Effector memory CD8-positive, alpha-beta T cell (primary cell): ENCODE measurements around the gene RASGRF1.
A peak's percentile ranks its signal among the peaks of the same experiment; 100 is the strongest.

Experiments used
- ATAC-seq: fragments of 150-1000 bp; cut with Tn5 transposase; replicated peaks from 2 replicates; pipeline ENCODE4 v1.10.0; 2021; ENCODE audit warnings: mild to moderate bottlenecking, moderate library complexity
- DNase-seq, 3 experiments: peaks; one replicate each; pipeline ENCODE4 v3.0.0; 2021
- H3K27ac Mint-ChIP-seq, 2 donors: one replicate each; pipeline ENCODE4 v1.8.0; 2022; ENCODE audit warnings: mild to moderate bottlenecking in 2 of 2, mixed read lengths in 2 of 2, moderate library complexity in 2 of 2
- H3K27me3 Mint-ChIP-seq, 2 donors: one replicate each; pipeline ENCODE4 v1.8.0; 2022; ENCODE audit warnings: mixed read lengths in 2 of 2
- H3K36me3 Mint-ChIP-seq: one replicate; pipeline ENCODE4 v1.8.0; 2022; ENCODE audit warnings: mild to moderate bottlenecking, moderate library complexity, mixed read lengths; ENCODE audit not compliant: insufficient read depth
- H3K4me1 Mint-ChIP-seq, 2 donors: one replicate each; pipeline ENCODE4 v1.8.0; 2022; ENCODE audit warnings: low read depth in 2 of 2, mixed read lengths in 2 of 2
- H3K4me3 Mint-ChIP-seq, 2 donors: one replicate each; pipeline ENCODE4 v1.8.0; 2022; ENCODE audit warnings: mild to moderate bottlenecking in 2 of 2, mixed read lengths in 2 of 2, moderate library complexity in 2 of 2
- H3K9me3 Mint-ChIP-seq, 2 donors: one replicate each; pipeline ENCODE4 v1.8.0; 2022; ENCODE audit warnings: mixed read lengths in 2 of 2

The RASGRF1 gene

GRCh38 chr15:78987556-78988360, 102.8 kb downstream of the RASGRF1 start:
- H3K9me3 Mint-ChIP-seq: no peaks in the 10 kb centered on the region
- H3K27ac Mint-ChIP-seq: no peak overlapping the region
- H3K4me1 Mint-ChIP-seq: peaks cover 0 to 2% of the 10 kb centered on the region in 2 donors
- H3K27me3 Mint-ChIP-seq: peaks cover 27 to 65% of the 10 kb centered on the region in 2 donors
- no peak overlapping the region for H3K4me3 Mint-ChIP-seq
- no peaks in the 10 kb centered on the region for H3K36me3 Mint-ChIP-seq
- DNase-seq: no peak
- ATAC-seq: no peak

DNA sequence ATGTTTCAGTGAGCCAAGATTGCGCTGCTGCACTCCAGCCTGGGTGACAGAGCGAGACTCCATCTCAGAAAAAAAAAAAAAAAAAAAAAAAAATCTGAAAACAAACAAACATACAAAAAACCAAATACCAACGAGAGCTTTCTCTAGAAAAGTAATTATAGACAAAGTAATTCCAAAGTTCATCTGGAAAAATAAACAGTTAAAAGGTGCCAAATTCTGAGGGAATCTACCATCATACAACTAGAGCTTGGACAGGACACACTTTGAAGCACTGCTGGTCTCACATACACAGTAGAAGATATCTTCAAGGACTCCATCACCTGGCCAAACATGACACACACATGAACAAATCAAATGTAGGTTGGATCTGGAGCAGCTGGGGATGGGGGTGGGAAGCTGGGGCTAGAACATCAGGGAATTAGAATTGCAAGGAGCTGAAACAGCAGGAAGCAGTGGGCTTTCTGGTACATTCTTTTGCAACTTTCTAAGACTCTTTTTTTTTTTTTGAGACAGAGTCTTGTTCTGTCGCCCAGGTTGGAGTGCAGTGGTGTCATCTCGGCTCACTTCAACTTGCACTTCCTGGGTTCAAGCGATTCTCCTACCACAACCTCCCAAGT, 104.6 kb downstream of the RASGRF1 start:
- H3K36me3 Mint-ChIP-seq: no peaks in the 10 kb centered on the region
- no peak overlapping the region for H3K4me3 Mint-ChIP-seq
- H3K9me3 Mint-ChIP-seq: no peaks in the 10 kb centered on the region
- peaks cover 28 to 66% of the 10 kb centered on the region in 2 donors for H3K27me3 Mint-ChIP-seq
- DNase-seq: no peak
- no peaks in the 10 kb centered on the region for H3K4me1 Mint-ChIP-seq
- no peak overlapping the region for H3K27ac Mint-ChIP-seq
- ATAC-seq: no peak

GRCh38 chr15:78984041-78984440, 106.5 kb downstream of the RASGRF1 start:
- Mint-ChIP-seq H3K27me3 (peaks cover 23 to 58% of the 10 kb centered on the region in 2 donors), H3K36me3 (no peaks in the 10 kb centered on the region), H3K27ac (no peak overlapping the region), H3K4me3 (no peak overlapping the region), H3K9me3 (no peaks in the 10 kb centered on the region), H3K4me1 (peaks cover 0 to 2% of the 10 kb centered on the region in 2 donors)
- no peak for DNase-seq
- ATAC-seq: no peak

DNA sequence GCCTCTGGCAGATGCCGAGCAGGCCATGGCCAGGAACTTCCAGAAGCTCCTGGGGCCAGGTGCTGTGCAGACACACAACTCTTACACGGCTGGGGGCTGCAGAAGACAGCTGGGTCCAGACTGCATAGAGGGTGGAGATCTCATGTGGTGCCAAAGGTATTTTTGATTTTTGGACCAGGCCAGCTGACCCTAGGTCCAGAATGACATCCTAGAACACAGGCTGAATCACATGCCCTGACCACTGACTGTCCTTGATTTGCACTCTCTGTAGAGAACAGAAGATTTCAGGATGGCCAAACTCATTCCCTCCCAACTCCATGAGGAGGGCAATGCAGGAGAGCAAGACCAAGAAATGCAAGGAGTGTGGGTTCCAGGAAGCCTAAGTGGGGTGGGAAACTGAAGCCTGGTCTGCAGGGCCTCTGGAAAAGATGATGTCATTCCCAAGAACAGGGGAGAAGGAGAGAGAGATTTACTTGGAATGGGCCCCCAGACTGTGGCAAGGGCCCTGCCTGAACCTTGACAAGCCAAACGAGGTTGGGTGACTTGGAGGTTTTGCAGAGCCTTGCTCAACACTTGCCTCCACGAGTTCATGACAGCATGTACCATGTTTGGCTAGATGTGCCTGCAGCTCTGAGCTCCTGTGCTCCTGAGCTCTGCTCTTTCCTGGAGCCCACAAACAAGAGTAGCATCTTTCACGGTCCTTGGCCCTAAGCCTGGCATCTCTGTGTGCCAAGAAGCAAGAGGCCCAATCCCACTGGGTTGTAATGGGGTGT, 107.2 kb downstream of the RASGRF1 start:
- ATAC-seq (no peak), DNase-seq (no peak)
- peaks cover 30 to 59% of the 10 kb centered on the region in 2 donors for H3K27me3 Mint-ChIP-seq
- no peaks in the 10 kb centered on the region for H3K9me3 Mint-ChIP-seq
- no peaks in the 10 kb centered on the region for H3K36me3 Mint-ChIP-seq
- no peak overlapping the region for H3K4me3 Mint-ChIP-seq
- peaks cover 0 to 2% of the 10 kb centered on the region in 2 donors for H3K4me1 Mint-ChIP-seq
- H3K27ac Mint-ChIP-seq: no peak overlapping the region

- no peaks in the 10 kb centered on the region for H3K9me3 Mint-ChIP-seq
- peaks cover 0 to 3% of the 10 kb centered on the region in 2 donors for H3K4me1 Mint-ChIP-seq
- H3K36me3 Mint-ChIP-seq: no peaks in the 10 kb centered on the region
- no peak for DNase-seq
- H3K4me3 Mint-ChIP-seq: no peak overlapping the region
- H3K27me3 Mint-ChIP-seq: peaks cover 30 to 59% of the 10 kb centered on the region in 2 donors
- no peak overlapping the region for H3K27ac Mint-ChIP-seq
- no peak for ATAC-seq
These were observed 107.8 kb downstream of the RASGRF1 start for GRCh38 chr15:78982736-78983135.

DNA sequence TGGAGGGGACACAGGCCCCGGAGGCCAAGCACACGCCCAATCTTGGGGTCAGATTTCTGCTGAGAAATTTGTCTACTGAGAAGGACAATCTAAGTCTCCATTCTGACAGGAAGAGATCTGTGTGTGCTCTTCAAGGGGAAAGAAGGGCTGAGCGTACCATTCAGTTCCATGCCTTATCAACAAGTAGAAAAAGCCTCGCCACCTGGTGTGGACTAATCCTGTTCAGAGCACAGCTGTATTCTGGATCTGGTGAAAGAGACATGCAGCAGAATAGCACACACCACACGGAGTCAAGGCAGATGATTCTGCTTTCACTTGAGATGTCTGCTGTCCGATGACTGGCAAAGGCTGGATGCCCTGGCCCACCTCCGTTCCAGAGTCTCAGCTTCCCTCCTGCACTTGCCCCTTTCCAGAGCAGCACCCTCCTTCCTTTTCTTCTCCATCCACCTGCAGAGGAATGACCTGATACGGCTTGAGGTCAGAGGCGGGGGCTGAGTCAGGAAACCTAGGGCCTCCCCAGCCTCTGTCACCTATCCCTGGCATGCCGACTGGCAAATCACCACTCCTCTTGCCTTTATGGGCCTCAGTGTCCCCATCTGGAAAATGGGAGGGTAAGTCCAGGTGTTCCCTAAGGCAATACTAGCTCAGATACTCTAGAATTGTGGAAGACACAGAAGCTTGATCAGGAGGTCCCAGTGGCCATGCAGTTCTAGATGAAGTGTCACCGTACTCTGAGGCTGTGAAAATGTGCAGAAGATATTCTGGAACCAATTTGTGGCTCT, 108.9 kb downstream of the RASGRF1 start:
- H3K27me3 Mint-ChIP-seq: peaks cover 30 to 59% of the 10 kb centered on the region in 2 donors
- H3K27ac Mint-ChIP-seq: no peak overlapping the region
- H3K36me3 Mint-ChIP-seq: peaks cover under 1% of the 10 kb centered on the region
- H3K4me3 Mint-ChIP-seq: no peak overlapping the region
- H3K4me1 Mint-ChIP-seq: peaks cover 0 to 6% of the 10 kb centered on the region in 2 donors
- H3K9me3 Mint-ChIP-seq: no peaks in the 10 kb centered on the region
- no peak for ATAC-seq
- no peak for DNase-seq

GRCh38 chr15:78979456-78980320, 110.9 kb downstream of the RASGRF1 start:
- peaks cover 0 to 6% of the 10 kb centered on the region in 2 donors for H3K4me1 Mint-ChIP-seq
- H3K36me3 Mint-ChIP-seq: peaks cover 3% of the 10 kb centered on the region
- ATAC-seq (peak; percentile 24), DNase-seq (peak; percentile 21 to 31 (median 29))
- H3K4me3 Mint-ChIP-seq: no peak overlapping the region
- no peak overlapping the region for H3K27ac Mint-ChIP-seq
- H3K9me3 Mint-ChIP-seq: no peaks in the 10 kb centered on the region
- H3K27me3 Mint-ChIP-seq: peaks cover 30 to 67% of the 10 kb centered on the region in 2 donors

- H3K36me3 Mint-ChIP-seq: peaks cover 3% of the 10 kb centered on the region
- H3K9me3 Mint-ChIP-seq: no peaks in the 10 kb centered on the region
- DNase-seq (no peak), ATAC-seq (no peak)
- peaks cover 21 to 57% of the 10 kb centered on the region in 2 donors for H3K27me3 Mint-ChIP-seq
- H3K27ac Mint-ChIP-seq: no peak overlapping the region
- no peak overlapping the region for H3K4me3 Mint-ChIP-seq
- peaks cover 0 to 6% of the 10 kb centered on the region in 2 donors for H3K4me1 Mint-ChIP-seq
These were observed 111.9 kb downstream of the RASGRF1 start for GRCh38 chr15:78978601-78979179.

DNA sequence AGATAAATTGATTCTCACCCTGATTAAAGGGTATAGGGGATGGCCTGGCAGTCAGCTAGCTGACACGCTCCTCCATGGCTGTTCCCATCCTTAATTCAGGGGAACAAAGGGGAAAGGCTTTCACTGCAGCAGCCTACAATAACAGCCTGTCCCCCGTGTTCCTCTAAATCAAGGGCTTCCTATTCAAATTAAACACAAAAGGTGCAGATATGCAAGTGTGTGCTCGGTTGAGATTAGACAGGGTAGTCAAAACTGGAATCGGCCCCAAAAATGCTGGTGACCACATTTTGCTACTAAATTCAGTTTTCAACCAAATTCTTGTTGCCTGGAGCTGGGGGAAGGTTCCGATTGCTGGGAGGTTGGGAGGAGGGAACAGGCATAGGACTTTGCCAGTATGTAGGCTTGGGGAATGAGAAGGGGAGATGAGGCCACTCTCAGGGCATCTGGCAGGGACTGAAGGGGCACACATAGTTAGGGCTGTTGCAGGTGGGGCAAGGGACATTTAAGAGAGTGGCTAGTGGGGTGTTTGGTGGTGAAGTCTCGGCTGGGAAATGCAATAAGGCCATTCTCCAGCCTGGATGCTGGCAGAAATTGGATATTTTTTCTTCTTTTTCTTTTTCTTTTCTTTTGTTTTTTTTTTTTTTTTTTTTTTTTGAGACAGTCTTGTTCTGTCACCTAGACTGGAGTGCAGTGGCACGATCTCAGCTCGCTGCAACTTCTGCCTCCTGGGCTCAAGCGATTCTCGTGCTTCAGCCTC, 112.8 kb downstream of the RASGRF1 start:
- Mint-ChIP-seq H3K4me3 (no peak overlapping the region), H3K4me1 (peaks cover 0 to 6% of the 10 kb centered on the region in 2 donors), H3K36me3 (peaks cover 3% of the 10 kb centered on the region), H3K27me3 (peaks cover 14 to 49% of the 10 kb centered on the region in 2 donors), H3K9me3 (no peaks in the 10 kb centered on the region), H3K27ac (peak overlapping the region; percentile 1 to 49)
- no peak for ATAC-seq
- DNase-seq: no peak

GRCh38 chr15:78977091-78977571, 113.4 kb downstream of the RASGRF1 start:
- peaks cover 0 to 6% of the 10 kb centered on the region in 2 donors for H3K4me1 Mint-ChIP-seq
- no peak for ATAC-seq
- H3K27me3 Mint-ChIP-seq: peaks cover 14 to 43% of the 10 kb centered on the region in 2 donors
- DNase-seq: no peak
- peak overlapping the region; percentile 1 to 49 for H3K27ac Mint-ChIP-seq
- peaks cover 3% of the 10 kb centered on the region for H3K36me3 Mint-ChIP-seq
- H3K9me3 Mint-ChIP-seq: no peaks in the 10 kb centered on the region
- no peak overlapping the region for H3K4me3 Mint-ChIP-seq

DNA sequence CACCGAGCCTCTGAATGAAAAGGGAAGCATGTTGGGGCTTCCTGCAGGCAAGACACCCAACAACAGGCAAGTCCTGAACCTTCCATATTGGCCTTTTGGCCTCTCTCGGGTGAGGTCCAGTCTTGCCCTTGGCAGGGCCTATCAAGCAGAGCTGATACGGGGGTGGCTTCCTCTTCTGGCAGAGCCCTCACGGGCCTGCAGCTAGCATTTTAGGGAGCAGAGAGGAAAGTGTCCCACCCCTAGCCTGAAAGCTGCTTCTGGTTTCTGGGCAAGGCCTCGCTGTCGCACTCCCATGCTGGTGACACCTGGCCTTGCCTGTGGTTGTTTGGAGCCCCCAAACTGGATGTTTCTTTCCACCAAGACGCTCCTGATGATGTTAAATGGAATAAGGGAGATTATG, 113.9 kb downstream of the RASGRF1 start:
- Mint-ChIP-seq H3K27me3 (peaks cover 11 to 39% of the 10 kb centered on the region in 2 donors), H3K4me1 (peaks cover 0 to 6% of the 10 kb centered on the region in 2 donors), H3K4me3 (no peak overlapping the region), H3K27ac (peak overlapping the region; percentile 1 to 49), H3K9me3 (no peaks in the 10 kb centered on the region), H3K36me3 (peaks cover 3% of the 10 kb centered on the region)
- DNase-seq (no peak), ATAC-seq (no peak)
